Calu3 (cell line): Measurements from ENCODE around the gene TRAF3IP3. TPM values are rescaled to one million over a fixed set of nuclear protein-coding genes. Genes with fewer than 3 reads are reported as not detected.

Experiments used
- BruUV-seq: library from RNA; stranded (reverse); fragments of 400-500 nt; replicated peaks from 2 replicates; lab custom pipeline; 2021; lab: Mats Ljungman, UMichigan
- CTCF ChIA-PET: fragments of 300-600 bp; sonication (Branson Sonifier 250); formaldehyde crosslinking; loops from one replicate; lab custom pipeline; 2022; ENCODE audit warnings: antibody characterized with exemption; lab: Charles Lee
- DNase-seq: peaks from one replicate; pipeline ENCODE4 v3.0.0; 2022
- H3K27ac Mint-ChIP-seq: one replicate; pipeline ENCODE4 v1.8.0; 2022; ENCODE audit warnings: mixed read lengths; ENCODE audit not compliant: unreplicated experiment
- H3K27me3 Mint-ChIP-seq: one replicate; pipeline ENCODE4 v1.8.0; 2022; ENCODE audit warnings: mixed read lengths; ENCODE audit not compliant: unreplicated experiment
- H3K36me3 Mint-ChIP-seq: one replicate; pipeline ENCODE4 v1.8.0; 2022; ENCODE audit warnings: mild to moderate bottlenecking, moderate library complexity, mixed read lengths; ENCODE audit not compliant: insufficient read depth, unreplicated experiment
- H3K4me1 Mint-ChIP-seq: one replicate; pipeline ENCODE4 v1.8.0; 2022; ENCODE audit warnings: mild to moderate bottlenecking, low read depth, mixed read lengths; ENCODE audit not compliant: unreplicated experiment
- H3K4me3 Mint-ChIP-seq: one replicate; pipeline ENCODE4 v1.8.0; 2022; ENCODE audit warnings: mild to moderate bottlenecking, low read depth, moderate library complexity, mixed read lengths; ENCODE audit not compliant: unreplicated experiment
- H3K9me3 Mint-ChIP-seq: one replicate; pipeline ENCODE4 v1.8.0; 2022; ENCODE audit warnings: low read depth, mixed read lengths; ENCODE audit not compliant: unreplicated experiment
- CTCF ChIP-seq: fragments of 200-600 bp; IDR thresholded peaks from one replicate; pipeline ENCODE4 v1.8.0; 2022; ENCODE audit warnings: antibody characterized with exemption; ENCODE audit not compliant: unreplicated experiment
- intact Hi-C: fragments of 100-400 bp; cut with micrococcal nuclease; formaldehyde crosslinking; loops from one replicate; pipeline ENCODE4 v1.10.0; 2022; ENCODE audit not compliant: unreplicated experiment
- total RNA-seq: library from RNA; stranded (reverse); gene quantifications from 2 replicates; pipeline ENCODE4 v1.2.3, GENCODE V29; 2022

Gene TRAF3IP3
- total RNA-seq, 1 experiment from 2014 or later: not detected

- Mint-ChIP-seq H3K9me3 (peaks cover 4% of the 10 kb centered on the region), H3K4me3 (no peak overlapping the region), H3K27ac (no peak overlapping the region), H3K27me3 (peaks cover 13% of the 10 kb centered on the region), H3K36me3 (no peaks in the 10 kb centered on the region), H3K4me1 (peaks cover 17% of the 10 kb centered on the region)
- no peak for TF ChIP-seq CTCF
- CTCF ChIA-PET: no interaction called here
- intact Hi-C loops: no loop called here
- BruUV-seq: no TSS peak
- no peak for DNase-seq
Observed at GRCh38 chr1:209717818-209718217, 38.0 kb upstream of the TRAF3IP3 start.

DNA sequence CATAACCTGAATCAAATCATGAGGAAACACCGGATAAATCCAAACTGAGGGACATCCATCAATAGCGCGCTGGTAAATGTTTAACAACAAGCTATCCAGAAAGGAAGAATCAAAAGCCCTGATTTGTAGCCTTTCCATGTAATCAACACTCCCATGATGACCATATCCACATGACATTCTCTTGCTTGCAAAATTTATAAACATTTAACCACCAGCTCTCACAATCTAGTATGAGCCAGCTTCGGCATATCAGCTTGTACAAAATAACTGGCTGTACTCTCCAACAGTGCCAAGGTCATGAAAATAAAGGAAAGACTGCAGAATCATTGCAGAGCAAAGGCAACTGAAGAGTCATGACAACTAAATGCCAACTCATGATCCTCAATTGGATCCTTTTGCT, 35.5 kb upstream of the TRAF3IP3 start:
- Mint-ChIP-seq H3K27me3 (peaks cover 13% of the 10 kb centered on the region), H3K36me3 (no peaks in the 10 kb centered on the region), H3K4me3 (no peak overlapping the region), H3K27ac (no peak overlapping the region), H3K4me1 (peaks cover 5% of the 10 kb centered on the region), H3K9me3 (peaks cover 4% of the 10 kb centered on the region)
- CTCF ChIA-PET: no interaction called here
- DNase-seq: no peak
- no peak for TF ChIP-seq CTCF
- BruUV-seq: no TSS peak
- intact Hi-C loops: no loop called here

DNA sequence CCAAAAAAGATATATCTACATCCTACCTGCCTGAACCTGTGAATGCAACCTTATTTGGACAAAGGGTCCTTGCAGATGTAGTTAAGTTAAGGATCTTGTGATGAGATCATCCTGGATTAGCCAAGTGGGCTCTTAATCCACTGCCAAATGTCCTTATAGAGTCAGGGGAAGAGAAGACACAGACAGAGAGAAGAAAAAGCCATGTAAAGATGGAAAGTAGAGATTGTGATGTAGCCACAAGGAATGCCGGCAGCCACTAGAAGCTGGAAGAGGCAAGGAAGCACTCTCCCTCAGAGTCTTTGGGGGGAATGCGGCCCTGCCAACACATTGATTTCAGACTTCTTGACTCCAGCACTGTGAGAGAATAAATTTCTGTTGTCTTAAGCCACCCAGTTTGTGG, 35.0 kb upstream of the TRAF3IP3 start:
- no peak for DNase-seq
- BruUV-seq: no TSS peak
- intact Hi-C loops: no loop called here
- Mint-ChIP-seq H3K4me3 (no peak overlapping the region), H3K27ac (no peak overlapping the region), H3K27me3 (peaks cover 13% of the 10 kb centered on the region), H3K9me3 (peaks cover 4% of the 10 kb centered on the region), H3K36me3 (no peaks in the 10 kb centered on the region), H3K4me1 (peaks cover under 1% of the 10 kb centered on the region)
- TF ChIP-seq CTCF: no peak
- CTCF ChIA-PET: interaction anchor here (0.7 kb wide), 1 partner anchor 68 kb away, joined by 3 read pairs; no protein-coding TSS in a partner anchor

GRCh38 chr1:209721323-209721722, 34.5 kb upstream of the TRAF3IP3 start:
- H3K9me3 Mint-ChIP-seq: peaks cover 4% of the 10 kb centered on the region
- no peak overlapping the region for H3K27ac Mint-ChIP-seq
- no peak overlapping the region for H3K4me3 Mint-ChIP-seq
- CTCF ChIA-PET: interaction anchor here (0.7 kb wide), 1 partner anchor 69 kb away, joined by 3 read pairs; no protein-coding TSS in a partner anchor
- no peak for DNase-seq
- TF ChIP-seq CTCF: no peak
- no peaks in the 10 kb centered on the region for H3K36me3 Mint-ChIP-seq
- intact Hi-C loops: no loop called here
- no peaks in the 10 kb centered on the region for H3K4me1 Mint-ChIP-seq
- peaks cover 13% of the 10 kb centered on the region for H3K27me3 Mint-ChIP-seq
- no TSS peak for BruUV-seq
